ENCODE data around the gene FCRL1. TPM values are rescaled to one million over a fixed set of nuclear protein-coding genes. Genes with fewer than 3 reads are reported as not detected.

Gene FCRL1, protein sequence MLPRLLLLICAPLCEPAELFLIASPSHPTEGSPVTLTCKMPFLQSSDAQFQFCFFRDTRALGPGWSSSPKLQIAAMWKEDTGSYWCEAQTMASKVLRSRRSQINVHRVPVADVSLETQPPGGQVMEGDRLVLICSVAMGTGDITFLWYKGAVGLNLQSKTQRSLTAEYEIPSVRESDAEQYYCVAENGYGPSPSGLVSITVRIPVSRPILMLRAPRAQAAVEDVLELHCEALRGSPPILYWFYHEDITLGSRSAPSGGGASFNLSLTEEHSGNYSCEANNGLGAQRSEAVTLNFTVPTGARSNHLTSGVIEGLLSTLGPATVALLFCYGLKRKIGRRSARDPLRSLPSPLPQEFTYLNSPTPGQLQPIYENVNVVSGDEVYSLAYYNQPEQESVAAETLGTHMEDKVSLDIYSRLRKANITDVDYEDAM
- not detected in 2 replicates for total RNA-seq

DNA sequence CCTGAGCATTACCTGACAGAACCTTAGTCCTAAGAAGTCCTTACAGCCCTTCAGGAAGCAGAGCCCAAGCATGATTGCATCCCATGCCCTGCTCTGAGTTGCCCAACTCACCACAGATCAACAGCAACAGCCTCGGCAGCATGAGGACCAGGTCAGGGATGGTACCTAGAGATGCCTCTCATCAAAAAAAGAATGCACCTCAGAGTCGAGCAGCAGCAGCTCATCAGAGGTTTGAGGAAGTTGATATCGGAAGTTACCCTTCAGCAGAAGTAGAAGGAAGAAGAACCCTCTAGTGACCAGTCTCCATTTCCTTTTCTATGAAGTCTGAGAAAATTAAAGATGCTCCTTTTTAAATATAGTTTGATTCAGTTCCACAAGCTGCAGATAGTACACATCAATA, at the start of gene FCRL1:
TSS of gene FCRL1 (minus strand) at position 225 of the 400 bp plus-strand sequence. CDS start at position 142, 83 bp downstream.
- Histone ChIP-seq H3K27me3 (ENCODE audit: control insufficient read depth, insufficient read depth, low read length) (no peaks in the 10 kb centered on the region), H3K4me3 (ENCODE audit: low read depth, low read length) (no peak within 1 kb of the TSS), H3K36me3 (ENCODE audit: control insufficient read depth, insufficient read depth, low read length) (no peaks in the 10 kb centered on the region)
- TF ChIP-seq, protein P1, sequence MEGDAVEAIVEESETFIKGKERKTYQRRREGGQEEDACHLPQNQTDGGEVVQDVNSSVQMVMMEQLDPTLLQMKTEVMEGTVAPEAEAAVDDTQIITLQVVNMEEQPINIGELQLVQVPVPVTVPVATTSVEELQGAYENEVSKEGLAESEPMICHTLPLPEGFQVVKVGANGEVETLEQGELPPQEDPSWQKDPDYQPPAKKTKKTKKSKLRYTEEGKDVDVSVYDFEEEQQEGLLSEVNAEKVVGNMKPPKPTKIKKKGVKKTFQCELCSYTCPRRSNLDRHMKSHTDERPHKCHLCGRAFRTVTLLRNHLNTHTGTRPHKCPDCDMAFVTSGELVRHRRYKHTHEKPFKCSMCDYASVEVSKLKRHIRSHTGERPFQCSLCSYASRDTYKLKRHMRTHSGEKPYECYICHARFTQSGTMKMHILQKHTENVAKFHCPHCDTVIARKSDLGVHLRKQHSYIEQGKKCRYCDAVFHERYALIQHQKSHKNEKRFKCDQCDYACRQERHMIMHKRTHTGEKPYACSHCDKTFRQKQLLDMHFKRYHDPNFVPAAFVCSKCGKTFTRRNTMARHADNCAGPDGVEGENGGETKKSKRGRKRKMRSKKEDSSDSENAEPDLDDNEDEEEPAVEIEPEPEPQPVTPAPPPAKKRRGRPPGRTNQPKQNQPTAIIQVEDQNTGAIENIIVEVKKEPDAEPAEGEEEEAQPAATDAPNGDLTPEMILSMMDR (IDR thresholded peaks at IDR 0.05; ENCODE audit: insufficient read depth, low read length, severe bottlenecking), result no peak
- DNase-seq (ENCODE audit: low read depth), result no peak
- FAIRE-seq, result no peak

DNA sequence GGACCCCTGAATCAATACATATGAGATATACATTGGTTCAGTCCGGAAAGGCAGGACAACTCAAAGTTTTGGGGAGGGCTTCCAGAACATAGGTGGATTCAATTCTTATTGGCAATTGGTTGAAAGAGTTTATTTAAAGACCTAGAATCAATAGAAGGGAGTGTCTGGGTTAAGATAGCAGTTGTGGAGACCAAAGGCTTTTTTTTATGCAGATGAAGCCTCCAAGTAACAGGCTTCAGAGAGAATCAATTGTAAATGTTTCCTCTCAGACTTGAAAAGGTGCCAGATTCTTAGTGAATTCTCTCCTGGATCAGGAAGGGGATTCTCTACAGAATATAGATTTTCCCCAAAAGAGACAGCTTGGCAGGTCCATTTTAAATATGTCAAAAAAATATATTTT, 48.7 kb upstream of the FCRL1 start:
- no peaks in the 10 kb centered on the region for H3K27me3 ChIP-seq (ENCODE audit: control insufficient read depth, insufficient read depth, low read length)
- FAIRE-seq (no peak), DNase-seq (ENCODE audit: low read depth) (no peak)
- no peak overlapping the region for H3K4me3 ChIP-seq (ENCODE audit: low read depth, low read length)
- H3K36me3 ChIP-seq (ENCODE audit: control insufficient read depth, insufficient read depth, low read length), result no peaks in the 10 kb centered on the region
- TF ChIP-seq, protein P1 (IDR thresholded peaks at IDR 0.05; ENCODE audit: insufficient read depth, low read length, severe bottlenecking), result no peak

DNA sequence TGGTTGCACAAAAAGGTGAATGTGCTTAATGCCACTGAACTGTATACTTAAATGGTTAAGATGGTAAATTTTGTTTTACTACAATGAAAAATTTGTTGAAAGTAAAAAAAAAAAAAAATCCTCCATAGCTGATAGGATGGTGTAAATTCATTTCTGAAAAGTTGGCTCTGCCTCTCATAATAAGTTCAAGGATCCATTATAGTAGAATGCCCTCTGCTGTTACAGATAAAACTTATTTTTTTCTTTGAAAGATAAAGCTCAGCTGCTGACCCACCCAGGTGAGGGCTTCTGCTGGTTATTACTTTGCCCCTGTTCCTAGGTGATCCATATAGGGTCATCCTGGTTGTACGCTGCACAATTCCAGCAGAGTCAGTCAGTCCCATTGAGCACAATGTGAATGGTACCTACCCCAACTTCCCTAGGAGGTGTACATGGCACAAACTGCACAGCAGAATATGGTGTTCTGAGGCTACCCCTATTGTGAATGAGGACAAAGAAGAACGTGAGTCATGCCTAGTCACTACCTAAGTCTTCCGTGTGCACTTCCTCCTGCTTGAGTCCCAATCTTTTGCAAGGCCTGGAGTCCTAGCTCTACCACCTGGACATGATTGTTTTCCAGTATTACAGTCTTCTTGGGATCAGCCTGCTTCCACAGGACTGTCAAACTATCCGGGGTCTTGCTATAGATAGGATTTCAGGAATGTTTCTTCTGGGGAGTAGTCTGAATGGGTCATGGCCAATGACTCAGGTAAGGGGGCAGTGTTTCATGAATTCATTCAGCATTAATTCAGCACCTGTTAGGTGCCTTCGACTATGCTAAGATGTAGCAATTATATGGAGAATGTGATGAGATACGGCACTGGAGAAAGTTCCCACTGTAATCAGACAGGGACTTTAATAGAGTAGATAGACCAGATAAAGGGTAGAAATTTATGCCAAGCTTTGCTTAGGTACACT, 42.5 kb upstream of the FCRL1 start:
- TF ChIP-seq, protein P1 (IDR thresholded peaks at IDR 0.05; ENCODE audit: insufficient read depth, low read length, severe bottlenecking), result no peak
- peak; percentile 91 for DNase-seq (ENCODE audit: low read depth)
- H3K36me3 ChIP-seq (ENCODE audit: control insufficient read depth, insufficient read depth, low read length), result no peaks in the 10 kb centered on the region
- no peak overlapping the region for H3K4me3 ChIP-seq (ENCODE audit: low read depth, low read length)
- FAIRE-seq, result peak; percentile 99
- H3K27me3 ChIP-seq (ENCODE audit: control insufficient read depth, insufficient read depth, low read length), result no peaks in the 10 kb centered on the region

DNA sequence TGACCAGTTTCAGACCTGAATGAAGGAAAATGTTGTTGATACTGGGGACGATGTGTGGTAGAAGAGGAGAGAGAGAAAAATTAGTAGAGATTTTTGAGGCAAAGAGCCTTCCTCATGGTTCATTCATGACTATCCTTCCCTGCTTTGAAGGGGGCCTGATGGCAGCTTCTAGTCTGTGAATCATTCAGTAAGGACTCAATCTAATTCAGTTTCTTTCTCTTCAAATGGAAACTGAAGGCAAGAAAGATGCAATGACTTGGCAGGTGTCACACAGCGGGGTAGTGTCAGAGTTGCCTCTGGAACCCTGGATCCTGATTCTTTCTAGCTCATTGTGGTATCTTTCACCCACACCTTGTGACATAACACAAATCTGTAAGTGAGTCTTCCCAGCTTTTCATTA, 36.6 kb upstream of the FCRL1 start:
- FAIRE-seq (no peak), DNase-seq (ENCODE audit: low read depth) (no peak)
- Histone ChIP-seq H3K36me3 (ENCODE audit: control insufficient read depth, insufficient read depth, low read length) (no peaks in the 10 kb centered on the region), H3K27me3 (ENCODE audit: control insufficient read depth, insufficient read depth, low read length) (no peaks in the 10 kb centered on the region), H3K4me3 (ENCODE audit: low read depth, low read length) (no peak overlapping the region)
- TF ChIP-seq, protein P1 (IDR thresholded peaks at IDR 0.05; ENCODE audit: insufficient read depth, low read length, severe bottlenecking), result no peak

DNA sequence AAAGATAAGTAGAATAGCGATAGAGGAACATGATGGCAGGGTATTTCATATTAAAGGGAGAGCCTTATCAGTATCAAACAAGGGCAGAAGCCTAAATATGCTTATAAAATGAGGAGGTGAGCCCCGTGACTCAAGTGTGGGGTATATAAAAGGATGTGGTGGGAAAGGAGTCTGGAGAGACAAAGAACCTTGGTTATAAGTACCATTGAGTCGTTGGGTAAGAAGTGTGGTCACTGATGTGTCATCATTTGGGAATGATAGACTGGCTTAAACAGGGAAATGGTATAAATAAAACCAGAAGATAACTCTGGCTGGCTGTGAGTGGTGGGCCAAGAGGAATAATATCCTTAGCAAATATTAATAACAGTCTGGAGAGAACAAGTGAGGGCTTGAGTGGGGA, 32.6 kb upstream of the FCRL1 start:
- no peaks in the 10 kb centered on the region for H3K27me3 ChIP-seq (ENCODE audit: control insufficient read depth, insufficient read depth, low read length)
- FAIRE-seq (no peak), DNase-seq (ENCODE audit: low read depth) (peak; percentile 81)
- no peaks in the 10 kb centered on the region for H3K36me3 ChIP-seq (ENCODE audit: control insufficient read depth, insufficient read depth, low read length)
- TF ChIP-seq, protein P1 (IDR thresholded peaks at IDR 0.05; ENCODE audit: insufficient read depth, low read length, severe bottlenecking), result no peak
- no peak overlapping the region for H3K4me3 ChIP-seq (ENCODE audit: low read depth, low read length)

All from bronchial epithelial cell (primary cell).